ENCODE results near the gene RPL19.
"Not testable (repeated sequence)": the region's sequence is repeated elsewhere in the genome, so short reads cannot be mapped to it uniquely, and the experiment has no call there.

Gene RPL19

GRCh38 chr17:39200070-39200879, at the start of gene RPL19:
TSS of gene RPL19 (plus strand) at chr17:39200283. CDS start at chr17:39200345, 62 bp downstream.
- peak; percentile 97 for DNase-seq

DNA sequence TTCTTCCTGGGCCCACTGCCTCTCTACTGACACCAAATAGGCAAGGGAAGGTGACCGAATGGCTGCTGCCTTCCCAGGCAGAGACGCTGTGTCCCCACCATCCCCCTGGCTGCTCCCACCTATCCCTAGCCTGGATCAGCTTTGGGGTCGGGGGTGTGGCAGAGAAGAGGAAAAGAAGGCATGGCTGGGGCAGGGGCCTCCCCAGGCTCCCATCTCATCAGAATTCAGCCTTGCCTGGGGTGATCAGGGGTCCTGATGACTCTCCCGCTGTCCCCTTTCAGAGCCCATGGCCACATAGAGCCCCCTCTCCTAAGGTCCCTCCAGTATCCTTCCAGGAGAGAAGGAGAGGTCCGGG, 49.3 kb upstream of the RPL19 start:
- DNase-seq = no peak

- no peak for DNase-seq
These were observed 48.7 kb upstream of the RPL19 start, which contains the start of gene PLXDC1 for GRCh38 chr17:39151150-39151942. TSS of gene PLXDC1 (minus strand) at chr17:39151637. CDS start at chr17:39151437, 200 bp downstream.

GRCh38 chr17:39151943-39152818, 47.9 kb upstream of the RPL19 start:
- peak; percentile 59 for DNase-seq

DNA sequence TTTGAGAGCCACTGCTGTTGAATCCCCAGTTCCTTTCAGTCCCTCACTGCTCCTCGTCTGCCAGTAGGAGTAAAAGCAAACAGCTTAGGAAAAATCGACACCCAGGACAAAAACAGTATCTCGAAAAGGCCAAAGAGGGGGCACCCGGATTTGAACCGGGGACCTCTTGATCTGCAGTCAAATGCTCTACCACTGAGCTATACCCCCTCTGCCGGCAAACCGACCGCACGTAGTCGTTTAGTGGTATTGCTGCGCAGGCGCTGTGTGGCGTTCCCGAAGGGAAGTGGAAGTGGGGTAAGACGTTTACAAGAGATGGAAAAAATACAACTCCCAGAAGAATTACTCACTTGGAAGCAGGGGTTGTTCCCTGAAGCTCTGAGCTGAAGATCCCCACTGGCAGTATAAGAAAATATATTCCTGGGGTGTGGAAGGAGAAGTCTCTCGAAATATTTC, 46.5 kb upstream of the RPL19 start:
- DNase-seq = peak; percentile 84

DNA sequence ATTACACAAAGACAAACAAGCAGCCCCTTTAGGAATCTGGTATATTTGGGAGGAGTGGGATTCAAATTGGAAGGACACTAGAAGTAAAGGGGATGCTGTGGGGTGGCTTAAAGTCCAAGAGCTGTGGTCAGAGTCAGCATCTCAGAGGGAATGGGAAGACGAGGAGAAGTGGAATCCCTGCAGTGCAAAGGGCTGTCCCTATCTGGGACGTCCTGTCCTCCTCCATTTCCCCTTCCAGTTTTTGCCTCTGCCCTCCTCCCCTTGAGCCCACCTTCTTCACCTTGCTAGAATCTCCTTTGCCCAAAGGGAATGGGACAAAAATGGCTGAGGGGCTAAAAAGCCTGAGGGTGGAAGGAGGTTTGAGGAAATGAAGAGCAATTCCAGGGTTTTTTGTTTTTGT, 44.4 kb upstream of the RPL19 start:
- no peak for DNase-seq

DNA sequence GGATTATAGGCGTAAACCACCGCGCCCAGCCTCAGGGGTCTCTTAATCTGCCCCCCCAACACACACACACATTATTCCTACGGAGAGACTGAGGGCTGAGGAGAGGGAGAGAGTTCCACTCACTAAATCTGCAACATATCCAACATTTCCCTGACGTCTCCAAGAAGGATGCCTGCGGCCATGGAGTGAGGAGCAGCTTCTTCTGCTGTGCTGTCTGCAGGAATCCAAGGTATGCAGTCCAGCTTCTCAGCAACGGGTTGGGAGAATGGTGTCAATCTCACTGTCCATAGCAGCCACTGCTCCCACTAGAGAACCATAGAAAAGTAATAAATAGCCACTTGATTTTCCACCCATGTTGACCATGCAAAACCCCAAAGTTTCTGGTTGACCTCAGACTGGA, 43.6 kb upstream of the RPL19 start:
- no peak for DNase-seq

DNA sequence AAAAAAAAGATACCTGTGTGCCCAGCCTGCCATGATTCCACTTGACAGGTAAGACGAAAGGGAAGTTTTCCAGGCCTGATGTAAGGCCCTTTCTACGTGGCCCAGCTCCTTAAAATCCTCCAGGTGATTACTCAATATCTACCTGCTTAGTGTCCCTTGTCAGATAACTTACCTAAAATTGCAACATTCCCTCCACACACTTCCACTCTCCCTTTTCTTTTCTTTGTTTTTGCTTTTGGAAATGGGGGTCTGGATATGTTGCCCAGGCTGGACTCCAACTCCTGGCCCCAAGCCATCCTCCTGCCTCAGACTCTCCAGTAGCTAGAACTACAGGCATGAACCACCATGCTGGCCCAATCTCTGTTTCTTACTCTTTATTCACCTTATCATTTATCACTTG, 41.5 kb upstream of the RPL19 start:
- no peak for DNase-seq

GRCh38 chr17:39161962-39162361, 38.1 kb upstream of the RPL19 start:
- no peak for DNase-seq

GRCh38 chr17:39164675-39165143, 35.4 kb upstream of the RPL19 start:
- DNase-seq = no peak

DNA sequence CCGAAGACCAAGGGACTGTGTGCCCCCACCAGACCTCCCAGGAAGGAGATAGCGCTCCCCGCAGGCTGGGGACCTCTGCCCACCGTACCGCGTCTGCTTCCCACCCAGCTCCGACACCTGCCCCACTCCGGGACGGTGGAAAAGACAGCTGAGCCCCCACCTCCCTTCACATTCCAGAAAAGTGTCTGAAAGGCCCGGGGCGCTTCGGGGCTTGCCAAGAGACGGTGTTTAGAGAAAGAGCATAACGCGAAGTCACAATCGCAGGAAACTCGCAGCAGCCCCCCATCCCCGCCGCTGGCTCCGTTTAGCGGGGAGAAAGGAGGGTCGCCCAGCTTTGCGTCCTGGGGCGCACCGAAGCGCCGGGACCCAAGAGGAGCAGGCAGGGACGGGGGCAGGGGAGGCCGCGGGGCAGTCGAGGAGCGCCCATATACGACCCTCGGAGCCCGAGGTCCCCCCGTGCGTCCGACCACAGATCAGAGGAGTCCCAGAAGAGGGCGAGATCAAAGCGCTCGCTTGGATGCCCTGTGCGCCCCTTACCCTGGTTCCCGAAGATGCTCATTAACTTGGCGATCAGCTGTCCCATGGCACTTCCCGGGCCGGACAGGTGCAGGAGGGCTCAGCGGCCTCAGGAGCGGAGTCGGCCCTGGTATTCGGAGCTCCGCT, 34.8 kb upstream of the RPL19 start:
- no peak for DNase-seq

DNA sequence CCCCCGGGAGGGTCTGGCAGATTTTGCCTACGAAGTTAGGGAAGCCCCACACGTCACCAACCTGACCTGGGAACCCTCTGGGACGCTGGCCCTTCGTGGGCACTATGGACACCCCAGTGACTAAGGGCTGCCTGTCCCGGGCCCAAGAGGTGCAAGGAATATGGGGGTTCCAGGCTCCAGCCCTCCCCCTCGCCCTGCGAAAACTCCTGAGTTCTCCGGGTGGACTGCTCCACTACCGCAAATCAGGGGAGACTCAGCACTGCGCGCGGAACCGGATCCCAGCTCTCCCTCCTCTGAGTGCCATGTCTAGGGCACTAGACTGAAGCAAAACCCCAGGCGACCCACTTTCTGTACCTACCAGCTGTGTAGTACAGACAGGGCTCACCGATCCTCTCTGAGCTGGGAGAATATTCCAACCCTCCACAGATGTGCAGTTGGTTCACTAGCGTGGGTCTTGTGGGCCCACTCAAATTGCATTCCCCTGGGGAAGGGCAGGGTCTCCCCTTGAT, 34.2 kb upstream of the RPL19 start, which contains the start of gene ARL5C:
Gene ARL5C, minus strand, starts transcription at position 321 of the 509 bp plus-strand sequence. CDS start 401 bp downstream, outside the sequence.
- DNase-seq = no peak

- DNase-seq = peak; percentile 77
These were observed 33.4 kb upstream of the RPL19 start for GRCh38 chr17:39166437-39167335.

GRCh38 chr17:39167476-39167875, 32.6 kb upstream of the RPL19 start:
- no peak for DNase-seq

DNA sequence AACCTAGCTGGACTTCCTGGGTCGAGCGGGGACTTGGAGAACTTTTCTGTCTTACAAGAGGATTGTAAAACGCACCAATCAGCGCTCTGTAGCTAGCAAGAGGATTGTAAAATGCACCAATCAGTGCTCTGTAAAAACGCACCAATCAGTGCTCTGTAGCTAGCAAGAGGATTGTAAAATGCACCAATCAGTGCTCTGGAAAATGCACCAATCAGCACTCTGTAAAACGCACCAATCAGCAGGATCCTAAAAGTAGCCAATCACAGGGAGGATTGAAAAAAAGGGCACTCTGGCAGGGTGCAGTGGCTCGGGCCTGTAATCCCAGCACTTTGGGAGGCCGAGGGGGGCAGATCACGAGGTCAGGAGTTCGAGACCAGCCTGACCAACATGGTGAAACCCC, 31.6 kb upstream of the RPL19 start:
- DNase-seq = not testable (repeated sequence)

DNA sequence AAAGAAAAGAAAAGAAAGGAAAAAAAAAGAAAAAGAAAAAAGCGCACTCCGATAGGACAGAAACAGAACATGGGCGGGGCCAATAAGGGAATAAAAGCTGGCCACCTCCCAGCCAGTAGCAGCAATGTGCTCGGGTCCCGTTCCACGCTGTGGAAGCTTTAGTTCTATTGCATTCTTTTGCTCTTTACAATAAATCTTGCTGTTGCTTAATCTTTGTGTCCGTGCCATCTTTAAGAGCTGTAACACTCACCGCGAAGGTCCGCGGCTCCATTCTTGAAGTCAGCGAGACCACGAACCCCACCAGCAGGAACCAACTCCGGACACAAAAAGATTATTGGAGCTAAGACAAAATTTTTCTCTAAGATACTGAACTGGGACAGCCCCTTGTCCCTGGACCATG, 31.0 kb upstream of the RPL19 start:
- no peak for DNase-seq

- no peak for DNase-seq
These were observed 30.6 kb upstream of the RPL19 start for GRCh38 chr17:39169518-39169917.

- no peak for DNase-seq
These were observed 30.0 kb upstream of the RPL19 start for GRCh38 chr17:39170109-39170508.

DNA sequence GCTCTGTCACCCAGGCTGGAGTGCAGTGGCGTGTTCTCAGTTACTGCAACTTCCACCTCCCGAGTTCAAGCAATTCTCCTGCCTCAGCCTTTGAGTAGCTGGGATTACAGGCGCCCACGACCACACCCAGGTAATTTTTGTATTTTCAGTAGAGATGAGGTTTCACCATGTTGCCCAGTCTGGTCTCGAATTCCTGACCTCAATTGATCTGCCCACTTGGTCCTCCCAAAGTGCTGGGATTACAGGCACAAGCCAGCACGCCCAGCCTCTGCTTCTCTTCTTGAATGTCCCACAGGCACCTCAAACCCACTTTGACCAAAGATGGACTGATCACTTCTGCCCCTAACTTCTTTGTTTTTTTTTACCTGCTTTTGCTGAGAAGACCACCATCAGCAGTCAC, 29.5 kb upstream of the RPL19 start:
- no peak for DNase-seq

- peak; percentile 41 for DNase-seq
These were observed 28.1 kb upstream of the RPL19 start for GRCh38 chr17:39171933-39172332.

DNA sequence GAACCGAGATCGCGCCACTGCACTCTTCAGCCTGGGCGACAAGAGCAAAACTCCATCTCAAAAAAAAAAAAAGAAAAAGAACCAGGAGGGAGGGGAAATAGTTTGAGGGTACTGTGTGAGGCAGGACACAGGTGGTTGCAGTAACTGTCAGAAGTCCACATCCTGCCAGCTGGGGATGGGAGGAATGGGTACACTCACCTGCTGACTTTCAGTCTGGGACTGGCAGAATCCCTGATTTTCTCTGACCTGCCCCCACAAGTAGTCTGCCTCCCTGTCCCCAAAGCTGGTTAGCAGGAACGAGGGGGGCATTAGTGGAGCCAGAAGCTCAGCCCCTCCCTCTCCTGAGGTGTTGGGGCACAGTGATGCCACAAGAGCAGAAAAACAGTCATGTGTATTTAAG, 27.0 kb upstream of the RPL19 start:
- DNase-seq = no peak
